BLaER1 (cell line): ENCODE data around the gene FAM171A1.

Experiments
- H3K27ac ChIP-seq: shearing (Covaris generic); formaldehyde crosslinking; 2 replicates; pipeline ENCODE4 v1.8.1; 2022
- H3K27me3 ChIP-seq: shearing (Covaris generic); formaldehyde crosslinking; 2 replicates; pipeline ENCODE4 v1.8.1; 2022
- H3K36me3 ChIP-seq: shearing (Covaris generic); formaldehyde crosslinking; 2 replicates; pipeline ENCODE4 v1.8.1; 2022
- H3K4me1 ChIP-seq: shearing (Covaris generic); formaldehyde crosslinking; 2 replicates; pipeline ENCODE4 v1.8.1; 2022
- H3K4me2 ChIP-seq: shearing (Covaris generic); formaldehyde crosslinking; 2 replicates; pipeline ENCODE4 v1.8.1; 2022
- H3K4me3 ChIP-seq: shearing (Covaris generic); formaldehyde crosslinking; 2 replicates; pipeline ENCODE4 v1.8.1; 2022
- H3K9ac ChIP-seq: shearing (Covaris generic); formaldehyde crosslinking; 2 replicates; pipeline ENCODE4 v1.8.1; 2022
- H3K9me3 ChIP-seq: shearing (Covaris generic); formaldehyde crosslinking; 2 replicates; pipeline ENCODE4 v1.8.1; 2022
- H4K20me1 ChIP-seq: shearing (Covaris generic); formaldehyde crosslinking; 2 replicates; pipeline ENCODE4 v1.8.1; 2022
- Cebpa-rat ChIP-seq: shearing (Covaris generic); IDR thresholded peaks from 2 replicates; pipeline ENCODE4 v1.8.1; 2022

Gene FAM171A1

DNA sequence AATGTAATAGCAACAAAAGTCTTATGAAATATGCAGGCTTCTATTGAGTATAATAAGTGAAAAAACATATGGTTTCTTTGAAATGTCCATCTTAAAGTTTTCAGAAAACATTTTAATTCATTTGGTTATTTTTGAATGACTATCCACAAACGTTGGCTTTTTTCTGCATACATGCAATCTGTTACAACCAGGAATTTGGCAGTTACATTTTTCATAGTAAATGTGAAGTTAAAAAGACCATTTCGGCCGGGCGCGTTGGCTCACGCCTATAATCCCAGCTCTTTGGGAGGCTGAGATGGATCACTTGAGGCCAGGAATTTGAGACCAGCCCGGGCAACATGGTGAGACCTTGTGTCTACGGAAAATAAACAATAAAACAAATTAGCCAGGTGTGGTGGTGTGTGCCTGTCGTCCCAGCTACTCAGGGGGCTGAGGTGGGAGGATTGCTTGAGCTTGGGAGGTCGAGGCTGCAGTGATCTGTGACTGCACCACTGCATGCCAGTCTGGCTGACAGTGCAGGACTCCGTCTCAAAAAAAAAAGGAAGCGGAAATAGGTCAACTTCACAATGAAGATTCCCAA lies 128.7 kb downstream of the FAM171A1 start:
- H3K27ac ChIP-seq: no peak overlapping the region
- TF ChIP-seq Cebpa-rat: no peak
- H3K27me3 ChIP-seq: no peaks in the 10 kb centered on the region
- no peak overlapping the region for H3K9ac ChIP-seq
- H3K36me3 ChIP-seq: peaks cover 38% of the 10 kb centered on the region
- no peak overlapping the region for H3K4me2 ChIP-seq
- no peaks in the 10 kb centered on the region for H4K20me1 ChIP-seq
- H3K9me3 ChIP-seq: no peaks in the 10 kb centered on the region
- H3K4me1 ChIP-seq: 0 out of 2 replicates have a peak, but pooled peaks cover 4% of the 10 kb centered on the region
- no peak overlapping the region for H3K4me3 ChIP-seq

DNA sequence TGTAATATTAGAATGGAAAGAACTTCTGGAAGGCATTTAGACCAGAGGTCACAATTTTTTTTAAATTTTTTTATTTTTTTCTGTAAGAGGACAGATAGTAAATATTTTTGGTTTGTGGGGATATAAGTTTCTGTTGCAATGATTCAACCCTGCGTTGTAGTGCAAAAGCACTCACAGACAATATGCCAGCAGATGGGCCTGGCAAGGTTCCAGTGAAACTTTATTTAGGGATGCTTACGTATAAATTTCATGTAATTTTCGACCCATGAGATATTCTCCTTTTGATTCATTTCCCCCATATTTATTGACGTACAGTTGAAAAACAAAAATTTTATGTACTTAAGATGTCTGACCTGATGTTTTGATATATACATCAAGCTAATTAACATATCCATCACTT lies 129.8 kb downstream of the FAM171A1 start:
- no peak overlapping the region for H3K9ac ChIP-seq
- no peaks in the 10 kb centered on the region for H4K20me1 ChIP-seq
- H3K27ac ChIP-seq: no peak overlapping the region
- H3K4me2 ChIP-seq: no peak overlapping the region
- peaks cover 42% of the 10 kb centered on the region for H3K36me3 ChIP-seq
- no peak for TF ChIP-seq Cebpa-rat
- no peak overlapping the region for H3K4me3 ChIP-seq
- H3K27me3 ChIP-seq: no peaks in the 10 kb centered on the region
- 0 out of 2 replicates have a peak, but pooled peaks cover 4% of the 10 kb centered on the region for H3K4me1 ChIP-seq
- H3K9me3 ChIP-seq: no peaks in the 10 kb centered on the region

DNA sequence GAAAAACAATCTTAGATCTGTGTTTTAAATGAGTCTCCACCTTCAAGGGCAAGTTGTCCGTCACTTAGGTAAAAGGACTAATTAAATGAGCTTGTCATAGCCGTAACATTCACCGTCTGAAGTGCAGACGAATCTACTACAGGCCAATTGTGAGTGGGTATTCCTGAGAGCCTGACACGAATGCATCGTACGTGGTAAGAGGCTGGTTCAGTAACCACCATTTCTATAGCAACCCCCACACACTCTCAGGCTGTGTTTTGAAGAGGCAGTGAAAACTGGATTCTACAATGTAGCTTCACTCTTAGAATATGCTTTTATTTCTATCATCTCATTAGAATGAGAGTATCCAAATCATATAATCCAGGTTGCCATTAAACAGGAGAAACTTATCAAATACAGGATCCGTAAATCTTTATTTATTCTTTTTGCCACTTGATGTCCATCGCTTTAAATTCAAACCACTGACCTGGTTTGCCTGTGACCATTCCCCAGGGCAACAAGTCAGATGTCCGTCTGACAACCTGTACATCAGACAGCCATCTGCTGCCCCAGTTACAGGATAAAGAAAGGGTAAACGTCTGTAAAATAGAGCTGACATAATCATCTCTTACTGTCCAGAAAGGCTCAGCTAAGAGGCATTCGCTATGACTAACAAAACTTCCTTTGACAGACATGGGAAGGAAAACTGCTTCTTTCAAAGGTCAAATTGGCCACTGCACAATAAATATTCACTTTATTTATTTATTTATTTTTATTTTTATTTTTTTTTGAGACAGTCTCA lies 132.3 kb downstream of the FAM171A1 start:
- Histone ChIP-seq H3K27ac (no peak overlapping the region), H3K27me3 (no peaks in the 10 kb centered on the region), H4K20me1 (no peaks in the 10 kb centered on the region), H3K36me3 (peaks cover 33% of the 10 kb centered on the region), H3K4me2 (no peak overlapping the region), H3K4me3 (no peak overlapping the region), H3K9ac (no peak overlapping the region), H3K4me1 (0 out of 2 replicates have a peak, but pooled peaks cover 4% of the 10 kb centered on the region), H3K9me3 (no peaks in the 10 kb centered on the region)
- no peak for TF ChIP-seq Cebpa-rat

DNA sequence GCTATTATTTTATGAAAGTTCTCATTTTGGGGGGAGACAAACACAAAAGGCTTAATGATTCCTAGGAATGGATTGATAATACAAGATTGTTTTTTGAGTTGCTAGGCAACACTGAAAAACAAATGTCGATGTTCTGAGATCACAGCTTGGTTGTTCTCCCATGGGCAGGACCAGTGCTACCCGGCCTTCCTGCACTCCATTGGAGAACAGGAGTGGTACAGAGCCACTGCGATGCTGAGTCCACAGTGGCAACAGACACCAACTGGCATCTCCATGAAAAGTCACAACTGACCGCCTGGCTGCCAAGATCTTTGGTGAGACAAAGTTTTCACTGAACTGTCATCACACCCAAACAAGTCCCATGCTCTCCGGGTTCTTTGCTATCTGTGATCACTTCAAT lies 133.7 kb downstream of the FAM171A1 start:
- Histone ChIP-seq H3K4me2 (no peak overlapping the region), H3K9ac (no peak overlapping the region), H4K20me1 (no peaks in the 10 kb centered on the region), H3K4me3 (no peak overlapping the region), H3K36me3 (peaks cover 23% of the 10 kb centered on the region; the same call in 1 of the 2 replicates), H3K4me1 (no peaks in the 10 kb centered on the region), H3K27me3 (no peaks in the 10 kb centered on the region), H3K27ac (no peak overlapping the region), H3K9me3 (no peaks in the 10 kb centered on the region)
- no peak for TF ChIP-seq Cebpa-rat

- Histone ChIP-seq H3K9me3 (no peaks in the 10 kb centered on the region), H3K4me1 (no peaks in the 10 kb centered on the region), H3K4me2 (no peak overlapping the region), H3K36me3 (peaks cover 31% of the 10 kb centered on the region), H3K27ac (no peak overlapping the region), H3K9ac (no peak overlapping the region), H3K4me3 (no peak overlapping the region), H3K27me3 (no peaks in the 10 kb centered on the region), H4K20me1 (no peaks in the 10 kb centered on the region)
- no peak for TF ChIP-seq Cebpa-rat
Measured at GRCh38 chr10:15236340-15236739, 134.7 kb downstream of the FAM171A1 start.

DNA sequence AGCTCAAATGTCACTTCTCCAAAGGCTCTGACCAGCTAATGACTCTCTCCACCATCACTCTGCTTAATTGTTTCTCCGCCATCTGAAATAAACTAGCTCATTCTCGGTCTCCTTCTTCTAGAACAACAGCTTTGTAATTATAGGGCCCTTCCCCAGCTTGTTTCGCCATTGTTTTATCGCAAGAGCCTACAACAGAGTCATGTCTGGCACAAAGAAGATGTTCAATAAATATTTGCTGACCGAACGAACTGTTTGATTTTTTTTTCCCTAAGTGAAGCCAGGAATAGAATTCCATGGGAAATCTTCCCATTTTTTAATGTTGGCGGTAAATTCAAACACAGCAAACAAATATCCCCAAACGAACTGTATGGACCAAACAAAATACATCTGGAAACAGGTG lies 138.8 kb downstream of the FAM171A1 start:
- H3K36me3 ChIP-seq: peaks cover 48% of the 10 kb centered on the region
- no peaks in the 10 kb centered on the region for H3K4me1 ChIP-seq
- H3K4me2 ChIP-seq: no peak overlapping the region
- H4K20me1 ChIP-seq: no peaks in the 10 kb centered on the region
- no peak overlapping the region for H3K9ac ChIP-seq
- H3K27ac ChIP-seq: no peak overlapping the region
- peaks cover 12% of the 10 kb centered on the region; the same call in 1 of the 2 replicates for H3K9me3 ChIP-seq
- TF ChIP-seq Cebpa-rat: no peak
- H3K4me3 ChIP-seq: no peak overlapping the region
- H3K27me3 ChIP-seq: no peaks in the 10 kb centered on the region

DNA sequence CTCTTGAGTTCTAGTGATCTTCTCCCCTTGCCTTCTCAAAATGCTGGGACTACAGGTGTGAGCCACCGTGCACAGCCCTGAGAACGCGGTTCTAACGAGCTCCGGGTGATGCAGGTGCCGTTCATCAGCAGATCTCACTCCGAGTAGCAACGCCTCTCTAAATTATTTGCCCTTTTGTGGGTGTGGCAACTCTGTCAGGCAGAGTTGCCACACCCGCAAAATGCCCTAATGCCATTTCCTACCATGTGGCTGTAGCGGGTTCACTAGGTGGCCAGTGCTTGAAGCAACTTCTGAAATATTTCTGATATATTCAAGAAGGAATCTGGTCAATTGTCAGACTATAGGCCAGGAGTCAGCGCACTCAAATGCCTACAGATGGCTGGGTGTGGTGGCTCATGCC lies 139.7 kb downstream of the FAM171A1 start:
- Histone ChIP-seq H3K4me1 (no peaks in the 10 kb centered on the region), H3K4me3 (no peak overlapping the region), H3K4me2 (no peak overlapping the region), H3K9me3 (peaks cover 21% of the 10 kb centered on the region; the same call in 1 of the 2 replicates), H3K9ac (no peak overlapping the region), H3K27me3 (no peaks in the 10 kb centered on the region), H4K20me1 (no peaks in the 10 kb centered on the region), H3K36me3 (peaks cover 51% of the 10 kb centered on the region), H3K27ac (no peak overlapping the region)
- TF ChIP-seq Cebpa-rat: no peak

DNA sequence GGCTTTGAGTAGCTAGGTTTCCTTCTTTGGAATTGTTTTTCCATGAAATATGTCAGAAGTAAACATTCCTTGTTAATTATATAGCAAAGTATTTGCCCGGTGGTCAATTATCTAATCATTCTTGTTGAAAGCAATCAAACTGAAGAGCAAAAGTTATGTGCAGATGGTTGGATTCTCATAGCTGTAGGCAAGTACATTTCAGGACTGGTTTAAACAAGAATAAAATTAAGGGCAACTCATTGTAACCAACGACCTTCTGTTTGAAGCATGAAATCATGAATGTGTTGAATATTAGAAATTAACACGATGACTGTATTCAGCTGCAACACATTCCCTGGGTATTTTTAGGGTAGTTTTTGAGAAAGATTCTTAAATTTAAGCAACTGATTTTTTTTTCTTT lies 140.8 kb downstream of the FAM171A1 start:
- Histone ChIP-seq H4K20me1 (no peaks in the 10 kb centered on the region), H3K27me3 (no peaks in the 10 kb centered on the region), H3K9ac (no peak overlapping the region), H3K27ac (no peak overlapping the region), H3K4me1 (no peaks in the 10 kb centered on the region), H3K9me3 (peaks cover 33% of the 10 kb centered on the region), H3K36me3 (peaks cover 53% of the 10 kb centered on the region), H3K4me2 (no peak overlapping the region), H3K4me3 (no peak overlapping the region)
- no peak for TF ChIP-seq Cebpa-rat

- no peaks in the 10 kb centered on the region for H3K27me3 ChIP-seq
- H3K36me3 ChIP-seq: peaks cover 63% of the 10 kb centered on the region
- no peak for TF ChIP-seq Cebpa-rat
- no peak overlapping the region for H3K4me3 ChIP-seq
- peaks cover 43% of the 10 kb centered on the region for H3K9me3 ChIP-seq
- no peak overlapping the region for H3K27ac ChIP-seq
- no peaks in the 10 kb centered on the region for H3K4me1 ChIP-seq
- H3K4me2 ChIP-seq: no peak overlapping the region
- no peak overlapping the region for H3K9ac ChIP-seq
- H4K20me1 ChIP-seq: no peaks in the 10 kb centered on the region
Measured at GRCh38 chr10:15229268-15229667, 141.8 kb downstream of the FAM171A1 start.

- Histone ChIP-seq H3K27me3 (no peaks in the 10 kb centered on the region), H3K4me1 (no peaks in the 10 kb centered on the region), H3K4me3 (no peak overlapping the region), H3K9me3 (peaks cover 48% of the 10 kb centered on the region), H3K36me3 (peaks cover 71% of the 10 kb centered on the region), H3K4me2 (no peak overlapping the region), H3K9ac (no peak overlapping the region), H3K27ac (no peak overlapping the region), H4K20me1 (no peaks in the 10 kb centered on the region)
- no peak for TF ChIP-seq Cebpa-rat
Measured at GRCh38 chr10:15228426-15228825, 142.7 kb downstream of the FAM171A1 start.
